Panc1 (cell line): ENCODE measurements around the gene ST8SIA3. TPM values are rescaled to one million over a fixed set of nuclear protein-coding genes. Genes with fewer than 3 reads are reported as not detected.
"Not testable (repeated sequence)": the region's sequence is repeated elsewhere in the genome, so short reads cannot be mapped to it uniquely, and the experiment has no call there.

Experiments used
- ATAC-seq: fragments of 200-7000 bp; cut with Tn5 transposase; 2 replicates; pipeline ENCODE4 v1.9.1; 2020; ENCODE audit warnings: mild to moderate bottlenecking, moderate library complexity
- BruUV-seq: library from RNA; stranded (reverse); fragments of 400-500 nt; replicated peaks from 2 replicates; lab custom pipeline; 2021; lab: Mats Ljungman, UMichigan
- CTCF ChIA-PET: fragments of 300-600 bp; sonication (Branson Sonifier 250); formaldehyde crosslinking; loops from one replicate; lab custom pipeline; 2022; ENCODE audit warnings: antibody characterized with exemption; lab: Charles Lee
- POLR2A ChIA-PET: fragments of 300-600 bp; sonication (Branson Sonifier 250); formaldehyde crosslinking; loops from one replicate; lab custom pipeline; 2022; ENCODE audit warnings: antibody characterized with exemption; lab: Charles Lee
- DNase-seq: peaks from one replicate; pipeline ENCODE4 v3.0.0-alpha.2; 2010; ENCODE audit warnings: low read depth, low spot score
- H3K27ac ChIP-seq: 2 replicates; pipeline ENCODE4 v1.5.1; 2011; ENCODE audit warnings: mild to moderate bottlenecking, low read length, inconsistent platforms
- H3K27me3 ChIP-seq: fragments of 200-500 bp; sonication (Bioruptor generic); 2 replicates; pipeline ENCODE4 v1.6.0; 2014; ENCODE audit warnings: low read length, inconsistent platforms; ENCODE audit not compliant: control insufficient read depth, insufficient read depth
- H3K36me3 ChIP-seq: fragments of 200-500 bp; sonication (Bioruptor generic); 2 replicates; pipeline ENCODE4 v1.5.1; 2014; ENCODE audit warnings: inconsistent platforms, mild to moderate bottlenecking, low read length, moderate library complexity; ENCODE audit not compliant: control insufficient read depth, insufficient read depth
- H3K4me1 ChIP-seq: 2 replicates; pipeline ENCODE4 v1.5.1; 2011; ENCODE audit warnings: inconsistent platforms, mild to moderate bottlenecking, low read length, moderate library complexity; ENCODE audit not compliant: control insufficient read depth, insufficient read depth
- H3K4me3 ChIP-seq, 2 experiments: 2 replicates each; pipeline ENCODE4 v1.5.1; 2011 to 2012; ENCODE audit warnings: low read depth in 2 of 2, low read length in 2 of 2, mild to moderate bottlenecking in 2 of 2, inconsistent platforms in 1 of 2, moderate library complexity in 1 of 2
- H3K9me3 ChIP-seq: fragments of 200-500 bp; sonication (Bioruptor generic); 2 replicates; pipeline ENCODE4 v1.5.1; 2014; ENCODE audit warnings: low read depth, mild to moderate bottlenecking, inconsistent platforms, low read length, moderate library complexity; ENCODE audit not compliant: control insufficient read depth, insufficient read depth
- POLR2AphosphoS5 ChIP-seq: IDR thresholded peaks from 2 replicates; pipeline ENCODE4 v1.6.1; 2012; ENCODE audit warnings: mild to moderate bottlenecking, low read depth, low read length, moderate library complexity
- SIN3A ChIP-seq: IDR thresholded peaks from 2 replicates; pipeline ENCODE4 v1.6.1; 2012; ENCODE audit warnings: low read depth, mild to moderate bottlenecking, low read length, moderate library complexity, borderline replicate concordance; ENCODE audit not compliant: insufficient read depth
- TCF7L2 ChIP-seq: IDR thresholded peaks from 2 replicates; pipeline ENCODE4 v1.6.1; 2011; ENCODE audit warnings: mild to moderate bottlenecking, low read depth, low read length, inconsistent platforms
- in situ Hi-C: cut with HindIII; loops from 2 replicates; pipeline ENCODE4 v1.10.0; 2016; ENCODE audit warnings: low sequenced_read_pairs, low pct_unique_long_range_greater_than_20kb
- intact Hi-C: fragments of 100-400 bp; cut with micrococcal nuclease; formaldehyde crosslinking; loops from one replicate; pipeline ENCODE4 v1.10.0; 2022; ENCODE audit not compliant: unreplicated experiment
- total RNA-seq: library from RNA; stranded (reverse); gene quantifications from one replicate; pipeline ENCODE4 v1.2.1, GENCODE V29; 2021; ENCODE audit not compliant: unreplicated experiment
- TF ChIP-seq, protein P1 (sequence below): fragments of 450-650 bp; IDR thresholded peaks from 2 replicates; pipeline ENCODE4 v1.5.1; 2017; ENCODE audit warnings: mild to moderate bottlenecking
- TF ChIP-seq, protein P2 (sequence below), 2 experiments: IDR thresholded peaks; 2 replicates each; pipeline ENCODE4 v1.6.1; 2011 to 2012; ENCODE audit warnings: low read depth in 2 of 2, control low read depth in 1 of 2, low read length in 1 of 2, mild to moderate bottlenecking in 1 of 2, moderate library complexity in 1 of 2; ENCODE audit not compliant: insufficient read depth in 1 of 2

The ST8SIA3 gene
- total RNA-seq, 1 experiment from 2014 or later: not detected

DNA sequence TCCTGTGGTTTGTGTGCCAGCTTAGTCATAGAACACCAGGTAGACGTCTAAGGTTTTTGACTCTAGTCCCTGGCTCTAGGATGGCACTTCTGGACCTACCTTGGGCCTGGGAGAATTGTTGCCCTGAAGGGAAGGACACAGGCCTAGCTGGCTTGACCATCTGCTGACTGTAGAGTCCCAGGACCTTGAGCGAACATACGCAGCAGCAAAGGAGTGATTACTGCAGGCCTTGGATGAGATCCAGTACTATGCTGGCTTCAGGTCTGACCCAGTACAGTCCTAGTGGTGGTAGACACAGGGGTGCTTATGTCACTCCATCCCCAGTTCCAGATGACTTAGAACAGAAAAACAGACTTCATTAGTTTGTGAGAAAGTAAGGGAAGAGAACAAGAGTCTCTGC, 37.7 kb downstream of the ST8SIA3 start:
- no peaks in the 10 kb centered on the region for H3K27me3 ChIP-seq
- intact Hi-C loops: no loop called here
- in situ Hi-C loops: no loop called here
- no peaks in the 10 kb centered on the region for H3K9me3 ChIP-seq
- DNase-seq: no peak
- H3K27ac ChIP-seq: no peak overlapping the region
- no peaks in the 10 kb centered on the region for H3K36me3 ChIP-seq
- ChIA-PET POLR2A (no interaction called here), CTCF (no interaction called here)
- no TSS peak for BruUV-seq
- TF ChIP-seq POLR2AphosphoS5: no peak
- TF ChIP-seq TCF7L2: no peak
- TF ChIP-seq SIN3A: no peak
- TF ChIP-seq, protein P1, sequence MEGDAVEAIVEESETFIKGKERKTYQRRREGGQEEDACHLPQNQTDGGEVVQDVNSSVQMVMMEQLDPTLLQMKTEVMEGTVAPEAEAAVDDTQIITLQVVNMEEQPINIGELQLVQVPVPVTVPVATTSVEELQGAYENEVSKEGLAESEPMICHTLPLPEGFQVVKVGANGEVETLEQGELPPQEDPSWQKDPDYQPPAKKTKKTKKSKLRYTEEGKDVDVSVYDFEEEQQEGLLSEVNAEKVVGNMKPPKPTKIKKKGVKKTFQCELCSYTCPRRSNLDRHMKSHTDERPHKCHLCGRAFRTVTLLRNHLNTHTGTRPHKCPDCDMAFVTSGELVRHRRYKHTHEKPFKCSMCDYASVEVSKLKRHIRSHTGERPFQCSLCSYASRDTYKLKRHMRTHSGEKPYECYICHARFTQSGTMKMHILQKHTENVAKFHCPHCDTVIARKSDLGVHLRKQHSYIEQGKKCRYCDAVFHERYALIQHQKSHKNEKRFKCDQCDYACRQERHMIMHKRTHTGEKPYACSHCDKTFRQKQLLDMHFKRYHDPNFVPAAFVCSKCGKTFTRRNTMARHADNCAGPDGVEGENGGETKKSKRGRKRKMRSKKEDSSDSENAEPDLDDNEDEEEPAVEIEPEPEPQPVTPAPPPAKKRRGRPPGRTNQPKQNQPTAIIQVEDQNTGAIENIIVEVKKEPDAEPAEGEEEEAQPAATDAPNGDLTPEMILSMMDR: no peak
- TF ChIP-seq, protein P2, sequence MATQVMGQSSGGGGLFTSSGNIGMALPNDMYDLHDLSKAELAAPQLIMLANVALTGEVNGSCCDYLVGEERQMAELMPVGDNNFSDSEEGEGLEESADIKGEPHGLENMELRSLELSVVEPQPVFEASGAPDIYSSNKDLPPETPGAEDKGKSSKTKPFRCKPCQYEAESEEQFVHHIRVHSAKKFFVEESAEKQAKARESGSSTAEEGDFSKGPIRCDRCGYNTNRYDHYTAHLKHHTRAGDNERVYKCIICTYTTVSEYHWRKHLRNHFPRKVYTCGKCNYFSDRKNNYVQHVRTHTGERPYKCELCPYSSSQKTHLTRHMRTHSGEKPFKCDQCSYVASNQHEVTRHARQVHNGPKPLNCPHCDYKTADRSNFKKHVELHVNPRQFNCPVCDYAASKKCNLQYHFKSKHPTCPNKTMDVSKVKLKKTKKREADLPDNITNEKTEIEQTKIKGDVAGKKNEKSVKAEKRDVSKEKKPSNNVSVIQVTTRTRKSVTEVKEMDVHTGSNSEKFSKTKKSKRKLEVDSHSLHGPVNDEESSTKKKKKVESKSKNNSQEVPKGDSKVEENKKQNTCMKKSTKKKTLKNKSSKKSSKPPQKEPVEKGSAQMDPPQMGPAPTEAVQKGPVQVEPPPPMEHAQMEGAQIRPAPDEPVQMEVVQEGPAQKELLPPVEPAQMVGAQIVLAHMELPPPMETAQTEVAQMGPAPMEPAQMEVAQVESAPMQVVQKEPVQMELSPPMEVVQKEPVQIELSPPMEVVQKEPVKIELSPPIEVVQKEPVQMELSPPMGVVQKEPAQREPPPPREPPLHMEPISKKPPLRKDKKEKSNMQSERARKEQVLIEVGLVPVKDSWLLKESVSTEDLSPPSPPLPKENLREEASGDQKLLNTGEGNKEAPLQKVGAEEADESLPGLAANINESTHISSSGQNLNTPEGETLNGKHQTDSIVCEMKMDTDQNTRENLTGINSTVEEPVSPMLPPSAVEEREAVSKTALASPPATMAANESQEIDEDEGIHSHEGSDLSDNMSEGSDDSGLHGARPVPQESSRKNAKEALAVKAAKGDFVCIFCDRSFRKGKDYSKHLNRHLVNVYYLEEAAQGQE (IDR thresholded peaks at IDR 0.05; ENCODE audit: insufficient read depth in 1 of 2, low read depth in 2 of 2, low read length in 1 of 2): no peak
- H3K4me1 ChIP-seq: no peaks in the 10 kb centered on the region
- no peak for ATAC-seq
- H3K4me3 ChIP-seq: no peak overlapping the region

DNA sequence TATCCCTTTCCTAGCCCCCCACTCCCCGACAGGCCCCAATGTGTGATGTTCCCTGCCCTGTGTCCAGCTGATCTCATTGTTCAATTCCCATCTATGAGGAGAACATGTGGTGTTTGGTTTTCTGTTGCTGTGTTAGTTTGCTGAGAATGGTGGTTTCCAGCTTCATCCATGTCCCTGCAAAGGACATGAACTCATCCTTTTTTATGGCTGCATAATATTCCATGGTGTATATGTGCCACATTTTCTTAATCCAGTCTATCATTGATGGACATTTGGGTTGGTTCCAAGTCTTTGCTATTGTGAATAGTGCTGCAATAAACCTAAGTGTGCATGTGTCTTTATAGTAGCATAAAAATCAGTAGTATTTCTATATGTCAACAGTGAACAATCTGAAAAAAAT, 42.4 kb downstream of the ST8SIA3 start:
- intact Hi-C loops, ATAC-seq, H3K27me3 ChIP-seq, DNase-seq, H3K27ac ChIP-seq, CTCF ChIA-PET, BruUV-seq, in situ Hi-C loops, POLR2A ChIA-PET, H3K4me3 ChIP-seq, H3K4me1 ChIP-seq, H3K36me3 ChIP-seq, H3K9me3 ChIP-seq: not testable (repeated sequence)

DNA sequence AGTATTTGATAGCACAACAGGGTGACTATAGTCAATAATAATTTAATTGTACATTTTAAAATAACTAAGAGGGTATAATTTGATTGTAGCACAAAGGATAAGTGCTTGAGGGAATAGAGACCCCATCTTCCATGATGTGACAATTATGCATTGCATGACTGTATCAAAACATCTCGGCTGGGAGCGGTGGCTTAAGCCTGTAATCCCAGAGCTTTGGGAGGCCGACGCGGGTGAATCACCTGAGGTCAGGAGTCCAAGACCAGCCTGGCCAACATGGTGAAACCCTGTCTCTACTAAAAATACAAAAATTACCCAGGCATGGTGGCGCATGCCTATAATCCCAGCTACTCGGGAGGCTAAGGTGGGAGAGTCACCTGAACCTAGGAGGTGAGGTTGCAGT, 44.5 kb downstream of the ST8SIA3 start:
- BruUV-seq, ATAC-seq, H3K4me1 ChIP-seq, H3K9me3 ChIP-seq, intact Hi-C loops, H3K4me3 ChIP-seq, CTCF ChIA-PET, DNase-seq, in situ Hi-C loops, H3K27me3 ChIP-seq, H3K27ac ChIP-seq, H3K36me3 ChIP-seq: not testable (repeated sequence)
- POLR2A ChIA-PET: interaction anchor here (0.6 kb wide), 1 partner anchor 23 kb away, joined by 5 read pairs; no protein-coding TSS in a partner anchor
